Hair follicle dermal papilla cell (primary cell): ENCODE measurements around the gene UBE2K. TPM values are rescaled to one million over a fixed set of nuclear protein-coding genes. Genes with fewer than 3 reads are reported as not detected.

Experiments used
- small RNA-seq: library from RNA; depleted of rRNA; stranded (forward); fragments of <200 nt; gene quantifications from one replicate; pipeline ENCODE3, GENCODE V24; 2012
- total RNA-seq: library from RNA; depleted of rRNA; stranded (reverse); fragments of >200 nt; gene quantifications from 2 replicates; pipeline ENCODE4 v1.2.3, GENCODE V29; 2012

Gene UBE2K, protein sequence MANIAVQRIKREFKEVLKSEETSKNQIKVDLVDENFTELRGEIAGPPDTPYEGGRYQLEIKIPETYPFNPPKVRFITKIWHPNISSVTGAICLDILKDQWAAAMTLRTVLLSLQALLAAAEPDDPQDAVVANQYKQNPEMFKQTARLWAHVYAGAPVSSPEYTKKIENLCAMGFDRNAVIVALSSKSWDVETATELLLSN
- 18.2 and 20.6 TPM in 2 replicates for total RNA-seq

DNA sequence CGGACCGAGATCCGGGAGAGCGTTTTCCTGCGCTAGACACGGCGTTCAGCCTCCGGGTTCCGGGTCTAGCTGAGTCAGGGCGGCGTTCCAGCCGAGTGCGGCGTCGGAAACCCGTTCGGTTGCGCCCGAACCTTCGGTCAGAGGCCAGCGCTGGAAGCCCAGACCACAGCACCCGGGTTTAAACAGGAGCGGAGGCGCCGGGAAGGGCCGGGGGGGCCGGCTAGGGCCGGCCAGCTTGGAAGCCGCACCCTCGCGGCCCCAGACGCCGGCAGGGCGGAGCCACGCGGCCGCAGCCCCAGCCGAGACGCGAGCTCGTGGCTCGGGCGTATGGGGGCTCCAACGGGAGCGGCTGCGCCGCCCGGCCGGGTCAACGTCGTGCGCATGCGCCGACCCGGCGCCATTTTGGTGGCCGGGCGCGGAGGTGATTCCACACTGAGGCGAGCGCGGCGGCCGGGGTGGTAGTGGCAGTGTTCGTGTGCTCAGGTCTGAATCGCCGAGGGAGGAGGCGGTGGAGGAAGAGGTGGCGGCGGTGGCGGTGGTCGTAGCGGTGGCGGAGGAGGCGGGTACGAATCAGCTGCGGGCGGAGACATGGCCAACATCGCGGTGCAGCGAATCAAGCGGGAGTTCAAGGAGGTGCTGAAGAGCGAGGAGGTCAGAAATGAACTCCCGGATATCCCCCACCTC, at the start of gene UBE2K:
Gene UBE2K (plus strand): TSS at position 397 of the 684 bp plus-strand sequence. CDS start 192 bp downstream, at position 589.

Small RNAs within 50 kb of the gene (small RNA-seq; reads per million reads assigned to genes)
- gene RF00019: not detected
- gene RN7SL558P: not detected

Other genes with a start within 250 kb of the UBE2K start
- 1,470 and 1,613 TPM in 2 replicates for gene RPL9, start 239.2 kb upstream of the UBE2K start, total RNA-seq
- 4.5 and 5.1 TPM in 2 replicates for gene LIAS, start 239.1 kb upstream of the UBE2K start, total RNA-seq
- gene UGDH, start 170.7 kb upstream of the UBE2K start, total RNA-seq: 175 and 179 TPM in 2 replicates
- 48.0 and 56.3 TPM in 2 replicates for gene SMIM14, start 59.3 kb upstream of the UBE2K start, total RNA-seq